Adrenal gland (tissue), 5 donors: ENCODE measurements around the gene CAMTA1.

Experiments used
- POLR2A ChIP-seq, 2 donors: fragments of 450-650 bp; IDR thresholded peaks; one replicate each; pipeline ENCODE4 v1.6.1; 2017; ENCODE audit warnings: antibody characterized with exemption in 2 of 2, mild to moderate bottlenecking in 2 of 2, moderate library complexity in 1 of 2
- TF ChIP-seq, protein P1 (sequence below), 6 experiments: fragments of 450-650 bp in 4 of 6; fragments of 200-600 bp in 2 of 6; sonication (generic) in 1 of 6; IDR thresholded peaks; 1 replicate in 5 of 6; 2 replicates in 1 of 6; pipeline versions ENCODE4 v1.5.1 to v1.8.0; 2016 to 2021; ENCODE audit warnings: antibody characterized with exemption in 6 of 6, mild to moderate bottlenecking in 2 of 6, moderate library complexity in 1 of 6
- donor health status: DM: no; HTN: no; CAD: no.

DNA sequence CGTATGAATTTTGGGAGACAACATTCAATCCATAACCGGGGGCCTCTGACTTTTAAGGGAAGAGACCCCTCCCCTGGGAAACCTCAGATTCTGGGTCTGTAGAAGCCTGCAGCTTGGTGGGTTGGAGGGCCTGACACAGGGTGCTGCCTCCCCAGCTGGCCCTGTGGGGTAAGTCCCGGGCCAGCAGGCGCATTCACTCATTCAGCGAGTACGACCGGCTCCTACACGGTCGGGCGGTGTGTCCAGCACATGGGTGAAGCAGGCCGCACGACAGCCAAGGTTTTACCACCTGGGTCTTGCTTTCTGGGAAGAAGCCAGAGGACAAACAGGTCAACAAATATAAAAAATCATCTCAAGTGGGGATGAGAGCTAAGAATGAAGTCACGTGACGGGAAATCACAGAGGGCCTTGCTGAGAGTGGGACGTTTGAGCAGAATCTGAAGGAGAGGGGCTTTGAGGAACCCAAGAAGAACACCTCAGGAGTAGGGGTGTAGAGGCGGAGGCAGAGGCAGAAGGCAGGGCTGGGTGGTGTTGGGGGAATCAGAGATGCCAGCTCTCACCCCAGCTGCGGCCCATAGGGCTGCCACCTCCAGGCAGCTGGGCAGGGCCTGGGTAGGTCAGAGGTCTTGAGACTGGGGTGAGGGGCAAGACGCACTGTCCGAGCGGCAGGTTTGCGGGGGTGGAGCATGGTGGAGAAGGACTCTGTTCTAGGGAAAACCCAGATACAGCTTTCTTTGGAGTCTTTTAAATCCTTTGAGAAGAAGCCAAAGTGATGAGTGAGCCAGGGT, 652.5 kb downstream of the CAMTA1 start:
- TF ChIP-seq, protein P1, sequence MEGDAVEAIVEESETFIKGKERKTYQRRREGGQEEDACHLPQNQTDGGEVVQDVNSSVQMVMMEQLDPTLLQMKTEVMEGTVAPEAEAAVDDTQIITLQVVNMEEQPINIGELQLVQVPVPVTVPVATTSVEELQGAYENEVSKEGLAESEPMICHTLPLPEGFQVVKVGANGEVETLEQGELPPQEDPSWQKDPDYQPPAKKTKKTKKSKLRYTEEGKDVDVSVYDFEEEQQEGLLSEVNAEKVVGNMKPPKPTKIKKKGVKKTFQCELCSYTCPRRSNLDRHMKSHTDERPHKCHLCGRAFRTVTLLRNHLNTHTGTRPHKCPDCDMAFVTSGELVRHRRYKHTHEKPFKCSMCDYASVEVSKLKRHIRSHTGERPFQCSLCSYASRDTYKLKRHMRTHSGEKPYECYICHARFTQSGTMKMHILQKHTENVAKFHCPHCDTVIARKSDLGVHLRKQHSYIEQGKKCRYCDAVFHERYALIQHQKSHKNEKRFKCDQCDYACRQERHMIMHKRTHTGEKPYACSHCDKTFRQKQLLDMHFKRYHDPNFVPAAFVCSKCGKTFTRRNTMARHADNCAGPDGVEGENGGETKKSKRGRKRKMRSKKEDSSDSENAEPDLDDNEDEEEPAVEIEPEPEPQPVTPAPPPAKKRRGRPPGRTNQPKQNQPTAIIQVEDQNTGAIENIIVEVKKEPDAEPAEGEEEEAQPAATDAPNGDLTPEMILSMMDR (IDR thresholded peaks at IDR 0.05), result no peak
- no peak for TF ChIP-seq POLR2A (IDR thresholded peaks at IDR 0.05)
